ENCODE results near the gene SNRPE.

Gene SNRPE

GRCh38 chr1:203878422-203878821 lies 17.0 kb downstream of the SNRPE start:
- H3K4me1 ChIP-seq (ENCODE audit: control insufficient read depth, insufficient read depth, low read length), result no peaks in the 10 kb centered on the region
- H3K9me3 ChIP-seq (ENCODE audit: control insufficient read depth, insufficient read depth, low read length), result no peaks in the 10 kb centered on the region
- no peak overlapping the region for H3K4me3 ChIP-seq (ENCODE audit: low read depth, low read length)
- no peak overlapping the region for H3K27ac ChIP-seq (ENCODE audit: low read depth, low read length)
- H3K9ac ChIP-seq (ENCODE audit: low read depth, low read length), result no peak overlapping the region
- H3K36me3 ChIP-seq (ENCODE audit: control insufficient read depth, insufficient read depth, low read length), result peaks cover 17% of the 10 kb centered on the region
- no peaks in the 10 kb centered on the region for H3K27me3 ChIP-seq (ENCODE audit: control insufficient read depth, insufficient read depth, low read length)

GRCh38 chr1:203880606-203881005 lies 19.2 kb downstream of the SNRPE start:
- no peak overlapping the region for H3K9ac ChIP-seq (ENCODE audit: low read depth, low read length)
- peaks cover 11% of the 10 kb centered on the region for H3K36me3 ChIP-seq (ENCODE audit: control insufficient read depth, insufficient read depth, low read length)
- H3K4me3 ChIP-seq (ENCODE audit: low read depth, low read length), result no peak overlapping the region
- H3K4me1 ChIP-seq (ENCODE audit: control insufficient read depth, insufficient read depth, low read length), result no peaks in the 10 kb centered on the region
- no peaks in the 10 kb centered on the region for H3K9me3 ChIP-seq (ENCODE audit: control insufficient read depth, insufficient read depth, low read length)
- no peak overlapping the region for H3K27ac ChIP-seq (ENCODE audit: low read depth, low read length)
- H3K27me3 ChIP-seq (ENCODE audit: control insufficient read depth, insufficient read depth, low read length), result no peaks in the 10 kb centered on the region

GRCh38 chr1:203888807-203889251 lies 27.4 kb downstream of the SNRPE start:
- Histone ChIP-seq H3K27me3 (ENCODE audit: control insufficient read depth, insufficient read depth, low read length) (no peaks in the 10 kb centered on the region), H3K4me1 (ENCODE audit: control insufficient read depth, insufficient read depth, low read length) (peaks cover 8% of the 10 kb centered on the region; the same call in 1 of the 2 replicates), H3K9ac (ENCODE audit: low read depth, low read length) (no peak overlapping the region), H3K9me3 (ENCODE audit: control insufficient read depth, insufficient read depth, low read length) (peaks cover 6% of the 10 kb centered on the region), H3K4me3 (ENCODE audit: low read depth, low read length) (no peak overlapping the region), H3K36me3 (ENCODE audit: control insufficient read depth, insufficient read depth, low read length) (no peaks in the 10 kb centered on the region), H3K27ac (ENCODE audit: low read depth, low read length) (no peak overlapping the region)

- H3K27me3 ChIP-seq (ENCODE audit: control insufficient read depth, insufficient read depth, low read length), result no peaks in the 10 kb centered on the region
- peaks cover 8% of the 10 kb centered on the region; the same call in 1 of the 2 replicates for H3K4me1 ChIP-seq (ENCODE audit: control insufficient read depth, insufficient read depth, low read length)
- no peaks in the 10 kb centered on the region for H3K36me3 ChIP-seq (ENCODE audit: control insufficient read depth, insufficient read depth, low read length)
- H3K27ac ChIP-seq (ENCODE audit: low read depth, low read length), result no peak overlapping the region
- H3K9me3 ChIP-seq (ENCODE audit: control insufficient read depth, insufficient read depth, low read length), result peaks cover 6% of the 10 kb centered on the region
- H3K4me3 ChIP-seq (ENCODE audit: low read depth, low read length), result no peak overlapping the region
- H3K9ac ChIP-seq (ENCODE audit: low read depth, low read length), result no peak overlapping the region
Measured at GRCh38 chr1:203891950-203892349, 30.6 kb downstream of the SNRPE start.

GRCh38 chr1:203898458-203899352 lies 37.3 kb downstream of the SNRPE start:
- H3K9me3 ChIP-seq (ENCODE audit: control insufficient read depth, insufficient read depth, low read length), result no peaks in the 10 kb centered on the region; the same call in 1 of the 2 replicates
- no peaks in the 10 kb centered on the region for H3K27me3 ChIP-seq (ENCODE audit: control insufficient read depth, insufficient read depth, low read length)
- H3K4me3 ChIP-seq (ENCODE audit: low read depth, low read length), result no peak overlapping the region
- no peaks in the 10 kb centered on the region for H3K4me1 ChIP-seq (ENCODE audit: control insufficient read depth, insufficient read depth, low read length)
- H3K36me3 ChIP-seq (ENCODE audit: control insufficient read depth, insufficient read depth, low read length), result no peaks in the 10 kb centered on the region
- H3K27ac ChIP-seq (ENCODE audit: low read depth, low read length), result no peak overlapping the region
- H3K9ac ChIP-seq (ENCODE audit: low read depth, low read length), result no peak overlapping the region

- H3K9me3 ChIP-seq (ENCODE audit: control insufficient read depth, insufficient read depth, low read length), result no peaks in the 10 kb centered on the region; the same call in 1 of the 2 replicates
- no peaks in the 10 kb centered on the region for H3K4me1 ChIP-seq (ENCODE audit: control insufficient read depth, insufficient read depth, low read length)
- no peak overlapping the region for H3K4me3 ChIP-seq (ENCODE audit: low read depth, low read length)
- no peak overlapping the region for H3K27ac ChIP-seq (ENCODE audit: low read depth, low read length)
- no peaks in the 10 kb centered on the region for H3K27me3 ChIP-seq (ENCODE audit: control insufficient read depth, insufficient read depth, low read length)
- H3K36me3 ChIP-seq (ENCODE audit: control insufficient read depth, insufficient read depth, low read length), result no peaks in the 10 kb centered on the region
- H3K9ac ChIP-seq (ENCODE audit: low read depth, low read length), result no peak overlapping the region
Measured at GRCh38 chr1:203899353-203899716, 37.9 kb downstream of the SNRPE start.

- Histone ChIP-seq H3K9ac (ENCODE audit: low read depth, low read length) (no peak overlapping the region), H3K27ac (ENCODE audit: low read depth, low read length) (no peak overlapping the region), H3K36me3 (ENCODE audit: control insufficient read depth, insufficient read depth, low read length) (no peaks in the 10 kb centered on the region), H3K9me3 (ENCODE audit: control insufficient read depth, insufficient read depth, low read length) (no peaks in the 10 kb centered on the region), H3K27me3 (ENCODE audit: control insufficient read depth, insufficient read depth, low read length) (no peaks in the 10 kb centered on the region), H3K4me1 (ENCODE audit: control insufficient read depth, insufficient read depth, low read length) (no peaks in the 10 kb centered on the region), H3K4me3 (ENCODE audit: low read depth, low read length) (no peak overlapping the region)
Measured at GRCh38 chr1:203899869-203900714, 38.7 kb downstream of the SNRPE start.

- Histone ChIP-seq H3K27ac (ENCODE audit: low read depth, low read length) (no peak overlapping the region), H3K9me3 (ENCODE audit: control insufficient read depth, insufficient read depth, low read length) (no peaks in the 10 kb centered on the region), H3K9ac (ENCODE audit: low read depth, low read length) (no peak overlapping the region)
Measured at GRCh38 chr1:203901581-203901980, 40.2 kb downstream of the SNRPE start.

GRCh38 chr1:203905275-203905674 lies 43.9 kb downstream of the SNRPE start:
- Histone ChIP-seq H3K27ac (ENCODE audit: low read depth, low read length) (no peak overlapping the region), H3K9ac (ENCODE audit: low read depth, low read length) (no peak overlapping the region)

More at GRCh38 chr1:203901581-203901980, 40.2 kb downstream of the SNRPE start:
- Histone ChIP-seq H3K4me3 (ENCODE audit: low read depth, low read length) (no peak overlapping the region), H3K4me1 (ENCODE audit: control insufficient read depth, insufficient read depth, low read length) (no peaks in the 10 kb centered on the region), H3K27me3 (ENCODE audit: control insufficient read depth, insufficient read depth, low read length) (no peaks in the 10 kb centered on the region), H3K36me3 (ENCODE audit: control insufficient read depth, insufficient read depth, low read length) (no peaks in the 10 kb centered on the region)

GRCh38 chr1:203906932-203907331 lies 45.5 kb downstream of the SNRPE start:
- no peaks in the 10 kb centered on the region for H3K27me3 ChIP-seq (ENCODE audit: control insufficient read depth, insufficient read depth, low read length)
- H3K27ac ChIP-seq (ENCODE audit: low read depth, low read length), result no peak overlapping the region
- H3K4me1 ChIP-seq (ENCODE audit: control insufficient read depth, insufficient read depth, low read length), result no peaks in the 10 kb centered on the region
- H3K36me3 ChIP-seq (ENCODE audit: control insufficient read depth, insufficient read depth, low read length), result no peaks in the 10 kb centered on the region
- H3K9ac ChIP-seq (ENCODE audit: low read depth, low read length), result no peak overlapping the region
- no peaks in the 10 kb centered on the region for H3K9me3 ChIP-seq (ENCODE audit: control insufficient read depth, insufficient read depth, low read length)
- no peak overlapping the region for H3K4me3 ChIP-seq (ENCODE audit: low read depth, low read length)

More at GRCh38 chr1:203905275-203905674, 43.9 kb downstream of the SNRPE start:
- Histone ChIP-seq H3K27me3 (ENCODE audit: control insufficient read depth, insufficient read depth, low read length) (no peaks in the 10 kb centered on the region), H3K4me3 (ENCODE audit: low read depth, low read length) (no peak overlapping the region), H3K9me3 (ENCODE audit: control insufficient read depth, insufficient read depth, low read length) (no peaks in the 10 kb centered on the region), H3K36me3 (ENCODE audit: control insufficient read depth, insufficient read depth, low read length) (no peaks in the 10 kb centered on the region), H3K4me1 (ENCODE audit: control insufficient read depth, insufficient read depth, low read length) (no peaks in the 10 kb centered on the region)

- no peaks in the 10 kb centered on the region for H3K9me3 ChIP-seq (ENCODE audit: control insufficient read depth, insufficient read depth, low read length)
- no peak overlapping the region for H3K9ac ChIP-seq (ENCODE audit: low read depth, low read length)
- no peak overlapping the region for H3K27ac ChIP-seq (ENCODE audit: low read depth, low read length)
- H3K36me3 ChIP-seq (ENCODE audit: control insufficient read depth, insufficient read depth, low read length), result no peaks in the 10 kb centered on the region
- no peak overlapping the region for H3K4me3 ChIP-seq (ENCODE audit: low read depth, low read length)
- H3K27me3 ChIP-seq (ENCODE audit: control insufficient read depth, insufficient read depth, low read length), result no peaks in the 10 kb centered on the region
- H3K4me1 ChIP-seq (ENCODE audit: control insufficient read depth, insufficient read depth, low read length), result no peaks in the 10 kb centered on the region
Measured at GRCh38 chr1:203907901-203908300, 46.5 kb downstream of the SNRPE start.

Data from HUES48 (cell line).